Activated naive CD8-positive, alpha-beta T cell treated with anti-CD3 and anti-CD28 coated beads for 36 hours (primary cell): ENCODE measurements around the gene CASS4. TPM values are rescaled to one million over a fixed set of nuclear protein-coding genes. Genes with fewer than 3 reads are reported as not detected.

Source experiments
- DNase-seq: peaks from one replicate; pipeline ENCODE4 v3.0.0; 2021
- H3K27ac Mint-ChIP-seq: one replicate; pipeline ENCODE4 v1.8.0; 2022; ENCODE audit warnings: mild to moderate bottlenecking, moderate library complexity, mixed read lengths
- H3K27me3 Mint-ChIP-seq: one replicate; pipeline ENCODE4 v1.8.0; 2022; ENCODE audit warnings: mild to moderate bottlenecking, mixed read lengths
- H3K36me3 Mint-ChIP-seq: one replicate; pipeline ENCODE4 v1.8.0; 2021; ENCODE audit warnings: mild to moderate bottlenecking, mixed read lengths
- H3K4me1 Mint-ChIP-seq: one replicate; pipeline ENCODE4 v1.8.0; 2021; ENCODE audit warnings: mixed read lengths
- H3K4me3 Mint-ChIP-seq: one replicate; pipeline ENCODE4 v1.8.0; 2022; ENCODE audit warnings: mild to moderate bottlenecking, moderate library complexity, mixed read lengths
- H3K9me3 Mint-ChIP-seq: one replicate; pipeline ENCODE4 v1.8.0; 2022; ENCODE audit warnings: mixed read lengths
- total RNA-seq, 2 experiments: library from RNA; stranded (reverse); gene quantifications; one replicate each; pipeline ENCODE4 v1.2.3, GENCODE V29; 2021

Gene CASS4
- total RNA-seq, result 1 to 10 TPM; 3.0 to 3.4 TPM

GRCh38 chr20:56411759-56412472 is at the start of gene CASS4:
Gene CASS4, plus strand, starts transcription at chr20:56412260. Its CDS starts 199 bp downstream, at chr20:56412459.
- peak within 1 kb of the TSS; percentile 90 for H3K27ac Mint-ChIP-seq
- H3K36me3 Mint-ChIP-seq, result peaks cover 45% of the 10 kb centered on the region
- H3K9me3 Mint-ChIP-seq, result peaks cover 5% of the 10 kb centered on the region
- peak within 1 kb of the TSS; percentile 80 for H3K4me3 Mint-ChIP-seq
- peaks cover 50% of the 10 kb centered on the region for H3K4me1 Mint-ChIP-seq
- no peak for DNase-seq
- H3K27me3 Mint-ChIP-seq, result no peaks in the 10 kb centered on the region

- H3K27ac Mint-ChIP-seq, result no peak overlapping the region
- peaks cover 3% of the 10 kb centered on the region for H3K36me3 Mint-ChIP-seq
- peaks cover 16% of the 10 kb centered on the region for H3K4me1 Mint-ChIP-seq
- no peak overlapping the region for H3K4me3 Mint-ChIP-seq
- DNase-seq, result no peak
- no peaks in the 10 kb centered on the region for H3K27me3 Mint-ChIP-seq
- no peaks in the 10 kb centered on the region for H3K9me3 Mint-ChIP-seq
Observed at GRCh38 chr20:56362833-56363413, 49.1 kb upstream of the CASS4 start.

GRCh38 chr20:56363491-56363890 is 48.6 kb upstream of the CASS4 start:
- H3K36me3 Mint-ChIP-seq, result peaks cover 3% of the 10 kb centered on the region
- no peaks in the 10 kb centered on the region for H3K9me3 Mint-ChIP-seq
- no peak for DNase-seq
- H3K27me3 Mint-ChIP-seq, result no peaks in the 10 kb centered on the region
- no peak overlapping the region for H3K27ac Mint-ChIP-seq
- H3K4me1 Mint-ChIP-seq, result peaks cover 11% of the 10 kb centered on the region
- no peak overlapping the region for H3K4me3 Mint-ChIP-seq

GRCh38 chr20:56368351-56369134 is 43.5 kb upstream of the CASS4 start:
- Mint-ChIP-seq H3K27ac (no peak overlapping the region), H3K4me3 (no peak overlapping the region), H3K27me3 (no peaks in the 10 kb centered on the region), H3K9me3 (no peaks in the 10 kb centered on the region), H3K4me1 (peaks cover 7% of the 10 kb centered on the region), H3K36me3 (peaks cover 11% of the 10 kb centered on the region)
- DNase-seq, result no peak

- no peak overlapping the region for H3K4me3 Mint-ChIP-seq
- peaks cover 7% of the 10 kb centered on the region for H3K4me1 Mint-ChIP-seq
- no peak for DNase-seq
- no peak overlapping the region for H3K27ac Mint-ChIP-seq
- peaks cover 11% of the 10 kb centered on the region for H3K36me3 Mint-ChIP-seq
- H3K9me3 Mint-ChIP-seq, result no peaks in the 10 kb centered on the region
- H3K27me3 Mint-ChIP-seq, result no peaks in the 10 kb centered on the region
Observed at GRCh38 chr20:56369179-56369578, 42.9 kb upstream of the CASS4 start.

- peaks cover 24% of the 10 kb centered on the region for H3K36me3 Mint-ChIP-seq
- H3K9me3 Mint-ChIP-seq, result no peaks in the 10 kb centered on the region
- no peak for DNase-seq
- H3K27me3 Mint-ChIP-seq, result no peaks in the 10 kb centered on the region
- no peak overlapping the region for H3K27ac Mint-ChIP-seq
- no peak overlapping the region for H3K4me3 Mint-ChIP-seq
- peaks cover 7% of the 10 kb centered on the region for H3K4me1 Mint-ChIP-seq
Observed at GRCh38 chr20:56371977-56372376, 40.1 kb upstream of the CASS4 start.

- H3K36me3 Mint-ChIP-seq, result peaks cover 30% of the 10 kb centered on the region
Observed at GRCh38 chr20:56372850-56373249, 39.2 kb upstream of the CASS4 start.

GRCh38 chr20:56373942-56374341 is 38.1 kb upstream of the CASS4 start:
- Mint-ChIP-seq H3K27me3 (no peaks in the 10 kb centered on the region), H3K4me1 (peaks cover 7% of the 10 kb centered on the region), H3K36me3 (peaks cover 41% of the 10 kb centered on the region), H3K4me3 (no peak overlapping the region), H3K9me3 (no peaks in the 10 kb centered on the region), H3K27ac (no peak overlapping the region)
- no peak for DNase-seq

More at GRCh38 chr20:56372850-56373249, 39.2 kb upstream of the CASS4 start:
- no peaks in the 10 kb centered on the region for H3K27me3 Mint-ChIP-seq
- H3K4me1 Mint-ChIP-seq, result peaks cover 7% of the 10 kb centered on the region
- no peaks in the 10 kb centered on the region for H3K9me3 Mint-ChIP-seq
- no peak overlapping the region for H3K4me3 Mint-ChIP-seq
- no peak overlapping the region for H3K27ac Mint-ChIP-seq
- DNase-seq, result no peak

- Mint-ChIP-seq H3K36me3 (peaks cover 57% of the 10 kb centered on the region), H3K27me3 (no peaks in the 10 kb centered on the region), H3K4me1 (peaks cover 12% of the 10 kb centered on the region)
Observed at GRCh38 chr20:56376331-56376730, 35.7 kb upstream of the CASS4 start.

GRCh38 chr20:56378386-56378785 is 33.7 kb upstream of the CASS4 start:
- H3K4me3 Mint-ChIP-seq, result no peak overlapping the region
- no peak for DNase-seq
- no peaks in the 10 kb centered on the region for H3K27me3 Mint-ChIP-seq
- H3K36me3 Mint-ChIP-seq, result peaks cover 60% of the 10 kb centered on the region
- H3K9me3 Mint-ChIP-seq, result no peaks in the 10 kb centered on the region
- H3K4me1 Mint-ChIP-seq, result peaks cover 19% of the 10 kb centered on the region
- H3K27ac Mint-ChIP-seq, result no peak overlapping the region

More at GRCh38 chr20:56376331-56376730, 35.7 kb upstream of the CASS4 start:
- Mint-ChIP-seq H3K4me3 (no peak overlapping the region), H3K9me3 (no peaks in the 10 kb centered on the region), H3K27ac (no peak overlapping the region)
- no peak for DNase-seq

- Mint-ChIP-seq H3K27ac (no peak overlapping the region), H3K4me1 (peaks cover 18% of the 10 kb centered on the region), H3K27me3 (no peaks in the 10 kb centered on the region), H3K4me3 (no peak overlapping the region), H3K36me3 (peaks cover 63% of the 10 kb centered on the region), H3K9me3 (no peaks in the 10 kb centered on the region)
- no peak for DNase-seq
Observed at GRCh38 chr20:56380375-56380774, 31.7 kb upstream of the CASS4 start.

GRCh38 chr20:56381501-56381900 is 30.6 kb upstream of the CASS4 start:
- Mint-ChIP-seq H3K27ac (no peak overlapping the region), H3K9me3 (no peaks in the 10 kb centered on the region), H3K4me3 (no peak overlapping the region), H3K36me3 (peaks cover 61% of the 10 kb centered on the region), H3K27me3 (no peaks in the 10 kb centered on the region), H3K4me1 (peaks cover 18% of the 10 kb centered on the region)
- DNase-seq, result no peak

GRCh38 chr20:56382696-56383095 is 29.4 kb upstream of the CASS4 start:
- Mint-ChIP-seq H3K27ac (no peak overlapping the region), H3K9me3 (no peaks in the 10 kb centered on the region), H3K36me3 (peaks cover 56% of the 10 kb centered on the region), H3K27me3 (no peaks in the 10 kb centered on the region), H3K4me1 (peaks cover 18% of the 10 kb centered on the region), H3K4me3 (no peak overlapping the region)
- no peak for DNase-seq

GRCh38 chr20:56383334-56383733 is 28.7 kb upstream of the CASS4 start:
- peaks cover 50% of the 10 kb centered on the region for H3K36me3 Mint-ChIP-seq
- peaks cover 18% of the 10 kb centered on the region for H3K4me1 Mint-ChIP-seq
- DNase-seq, result no peak
- H3K27ac Mint-ChIP-seq, result no peak overlapping the region
- no peaks in the 10 kb centered on the region for H3K9me3 Mint-ChIP-seq
- H3K27me3 Mint-ChIP-seq, result no peaks in the 10 kb centered on the region
- H3K4me3 Mint-ChIP-seq, result no peak overlapping the region

- Mint-ChIP-seq H3K4me1 (peaks cover 18% of the 10 kb centered on the region), H3K27me3 (no peaks in the 10 kb centered on the region), H3K27ac (no peak overlapping the region), H3K36me3 (peaks cover 49% of the 10 kb centered on the region), H3K9me3 (no peaks in the 10 kb centered on the region), H3K4me3 (no peak overlapping the region)
- no peak for DNase-seq
Observed at GRCh38 chr20:56385130-56385529, 26.9 kb upstream of the CASS4 start.
